GM21737 (cell line): Measurements from ENCODE around the gene ST6GALNAC1.
"Not testable (repeated sequence)": the region's sequence is repeated elsewhere in the genome, so short reads cannot be mapped to it uniquely, and the experiment has no call there.

Source experiments
- ATAC-seq: cut with Tn5 transposase; IDR thresholded peaks from one replicate; pipeline ENCODE4 v1.9.1; 2021; ENCODE audit warnings: mild to moderate bottlenecking, moderate library complexity; ENCODE audit not compliant: unreplicated experiment

Gene ST6GALNAC1

GRCh38 chr17:76645481-76645880 lies 1.9 kb upstream of the ST6GALNAC1 start:
- ATAC-seq: no peak

GRCh38 chr17:76644995-76645394 lies 1.4 kb upstream of the ST6GALNAC1 start:
- ATAC-seq: no peak

- ATAC-seq: no peak
Observed at GRCh38 chr17:76642994-76643393, 563 bp downstream of the ST6GALNAC1 start.

GRCh38 chr17:76642032-76642561 lies 1.5 kb downstream of the ST6GALNAC1 start:
- no peak for ATAC-seq

GRCh38 chr17:76641501-76641900 lies 2.1 kb downstream of the ST6GALNAC1 start:
- ATAC-seq: no peak

- ATAC-seq: no peak
Observed at GRCh38 chr17:76640550-76641380, 2.8 kb downstream of the ST6GALNAC1 start.

- no peak for ATAC-seq
Observed at GRCh38 chr17:76638263-76638662, 5.3 kb downstream of the ST6GALNAC1 start.

- ATAC-seq: not testable (repeated sequence)
Observed at GRCh38 chr17:76636486-76637206, 6.9 kb downstream of the ST6GALNAC1 start.

GRCh38 chr17:76635659-76636360 lies 7.7 kb downstream of the ST6GALNAC1 start:
- no peak for ATAC-seq

- no peak for ATAC-seq
Observed at GRCh38 chr17:76635039-76635438, 8.5 kb downstream of the ST6GALNAC1 start.

- ATAC-seq: no peak
Observed at GRCh38 chr17:76633628-76634328, 9.8 kb downstream of the ST6GALNAC1 start.

GRCh38 chr17:76631821-76632565 lies 11.6 kb downstream of the ST6GALNAC1 start:
- ATAC-seq: no peak

- ATAC-seq: no peak
Observed at GRCh38 chr17:76630151-76630550, 13.4 kb downstream of the ST6GALNAC1 start.

- no peak for ATAC-seq
Observed at GRCh38 chr17:76627510-76627909, 16.0 kb downstream of the ST6GALNAC1 start.

- ATAC-seq: no peak
Observed at GRCh38 chr17:76626442-76626841, 17.1 kb downstream of the ST6GALNAC1 start.

- ATAC-seq: no peak
Observed at GRCh38 chr17:76625496-76625895, 18.1 kb downstream of the ST6GALNAC1 start.

- peak; percentile 59 for ATAC-seq
Observed at GRCh38 chr17:76623271-76624146, 20.0 kb downstream of the ST6GALNAC1 start.

- ATAC-seq: no peak
Observed at GRCh38 chr17:76617838-76618237, 25.7 kb downstream of the ST6GALNAC1 start.
